HEK293 (cell line): ENCODE measurements around the gene KLF16.

ENCODE experiments used
- CTCF ChIA-PET: fragments of 350-600 bp; formaldehyde crosslinking; extraction: SDS; loops from one replicate; lab custom pipeline; 2021; ENCODE audit warnings: antibody characterized with exemption; lab: Yijun Ruan, JAX
- POLR2A ChIA-PET: fragments of 300-600 bp; formaldehyde crosslinking; extraction: SDS; loops from one replicate; lab custom pipeline; 2020; ENCODE audit warnings: antibody characterized with exemption, inconsistent platforms; lab: Yijun Ruan, JAX
- H3K27ac ChIP-seq: fragments of 200-500 bp; sonication (Bioruptor generic); 2 replicates; pipeline ENCODE4 v1.5.1; 2014; ENCODE audit warnings: low read depth, low read length, control low read depth, inconsistent platforms; ENCODE audit errors: extremely low read depth
- H3K36me3 ChIP-seq, 2 experiments: fragments of 200-500 bp in 1 of 2; sonication (Bioruptor generic) in 1 of 2; 1 replicate in 1 of 2; 2 replicates in 1 of 2; pipeline ENCODE4 v1.5.1; 2014 to 2017; ENCODE audit warnings: inconsistent platforms in 2 of 2, low read length in 2 of 2; ENCODE audit not compliant: control insufficient read depth in 2 of 2, insufficient read depth in 1 of 2
- H3K4me1 ChIP-seq: fragments of 200-500 bp; sonication (Bioruptor generic); 2 replicates; pipeline ENCODE4 v1.5.1; 2014; ENCODE audit warnings: mild to moderate bottlenecking, low read length, inconsistent platforms; ENCODE audit not compliant: control insufficient read depth, insufficient read depth
- H3K4me3 ChIP-seq: 2 replicates; pipeline ENCODE4 v1.5.1; 2011; ENCODE audit warnings: low read depth, mild to moderate bottlenecking, control low read depth, low read length, moderate library complexity
- H3K9me3 ChIP-seq: fragments of 200-500 bp; sonication (Bioruptor generic); 2 replicates; pipeline ENCODE4 v1.5.1; 2014; ENCODE audit warnings: low read depth, low read length, inconsistent platforms; ENCODE audit not compliant: control insufficient read depth, insufficient read depth
- KLF1 ChIP-seq: fragments of 450-650 bp; formaldehyde crosslinking; IDR thresholded peaks from 2 replicates; pipeline ENCODE4 v1.5.1; 2016; ENCODE audit warnings: missing biosample characterization, missing genetic modification characterization
- KLF8 ChIP-seq: fragments of 450-650 bp; formaldehyde crosslinking; IDR thresholded peaks from 2 replicates; pipeline ENCODE4 v1.5.1; 2016; ENCODE audit warnings: missing biosample characterization, missing genetic modification characterization
- ZBTB7A ChIP-seq: fragments of 450-650 bp; formaldehyde crosslinking; IDR thresholded peaks from 2 replicates; pipeline ENCODE4 v1.5.1; 2016; ENCODE audit warnings: low read depth, missing biosample characterization, missing genetic modification characterization
- ZBTB8A ChIP-seq: fragments of 450-650 bp; formaldehyde crosslinking; IDR thresholded peaks from 2 replicates; pipeline ENCODE4 v1.5.1; 2016; ENCODE audit warnings: missing biosample characterization, missing genetic modification characterization
- ZFP41 ChIP-seq: fragments of 450-650 bp; formaldehyde crosslinking; IDR thresholded peaks from 2 replicates; pipeline ENCODE4 v1.5.1; 2016; ENCODE audit warnings: missing biosample characterization, missing genetic modification characterization, borderline replicate concordance
- ZNF133 ChIP-seq: fragments of 450-650 bp; formaldehyde crosslinking; IDR thresholded peaks from 2 replicates; pipeline ENCODE4 v1.5.1; 2016; ENCODE audit warnings: missing biosample characterization, missing genetic modification characterization
- ZNF24 ChIP-seq: fragments of 450-650 bp; formaldehyde crosslinking; IDR thresholded peaks from 2 replicates; pipeline ENCODE4 v1.5.1; 2016; ENCODE audit warnings: missing biosample characterization, missing genetic modification characterization
- ZNF311 ChIP-seq: fragments of 450-650 bp; formaldehyde crosslinking; IDR thresholded peaks from 2 replicates; pipeline ENCODE4 v1.5.1; 2017; ENCODE audit warnings: missing biosample characterization, missing genetic modification characterization, borderline replicate concordance
- ZNF548 ChIP-seq: fragments of 450-650 bp; formaldehyde crosslinking; IDR thresholded peaks from 2 replicates; pipeline ENCODE4 v1.5.1; 2016; ENCODE audit warnings: missing biosample characterization, missing genetic modification characterization
- ZNF629 ChIP-seq: fragments of 450-650 bp; formaldehyde crosslinking; IDR thresholded peaks from 2 replicates; pipeline ENCODE4 v1.5.1; 2017; ENCODE audit warnings: missing biosample characterization, missing genetic modification characterization
- TF ChIP-seq, protein P1 (sequence below): fragments of 450-650 bp; formaldehyde crosslinking; IDR thresholded peaks from 2 replicates; pipeline ENCODE4 v1.5.1; 2017; ENCODE audit warnings: missing biosample characterization, missing genetic modification characterization
- TF ChIP-seq, protein P2 (sequence below): fragments of 450-650 bp; formaldehyde crosslinking; IDR thresholded peaks from 2 replicates; pipeline ENCODE4 v1.5.1; 2016; ENCODE audit warnings: missing biosample characterization, missing genetic modification characterization
- TF ChIP-seq, protein P3 (sequence below): fragments of 450-650 bp; formaldehyde crosslinking; IDR thresholded peaks from 2 replicates; pipeline ENCODE4 v1.5.1; 2016; ENCODE audit warnings: missing biosample characterization, missing genetic modification characterization
- TF ChIP-seq, protein P4 (sequence below): fragments of 450-650 bp; formaldehyde crosslinking; IDR thresholded peaks from 2 replicates; pipeline ENCODE4 v1.5.1; 2017; ENCODE audit warnings: missing biosample characterization, missing genetic modification characterization
- TF ChIP-seq, protein P5 (sequence below): fragments of 450-650 bp; formaldehyde crosslinking; IDR thresholded peaks from 2 replicates; pipeline ENCODE4 v1.5.1; 2016; ENCODE audit warnings: missing biosample characterization, missing genetic modification characterization
- TF ChIP-seq, protein P6 (sequence below): fragments of 450-650 bp; formaldehyde crosslinking; IDR thresholded peaks from 2 replicates; pipeline ENCODE4 v1.5.1; 2016; ENCODE audit warnings: missing biosample characterization, missing genetic modification characterization

Gene KLF16

DNA sequence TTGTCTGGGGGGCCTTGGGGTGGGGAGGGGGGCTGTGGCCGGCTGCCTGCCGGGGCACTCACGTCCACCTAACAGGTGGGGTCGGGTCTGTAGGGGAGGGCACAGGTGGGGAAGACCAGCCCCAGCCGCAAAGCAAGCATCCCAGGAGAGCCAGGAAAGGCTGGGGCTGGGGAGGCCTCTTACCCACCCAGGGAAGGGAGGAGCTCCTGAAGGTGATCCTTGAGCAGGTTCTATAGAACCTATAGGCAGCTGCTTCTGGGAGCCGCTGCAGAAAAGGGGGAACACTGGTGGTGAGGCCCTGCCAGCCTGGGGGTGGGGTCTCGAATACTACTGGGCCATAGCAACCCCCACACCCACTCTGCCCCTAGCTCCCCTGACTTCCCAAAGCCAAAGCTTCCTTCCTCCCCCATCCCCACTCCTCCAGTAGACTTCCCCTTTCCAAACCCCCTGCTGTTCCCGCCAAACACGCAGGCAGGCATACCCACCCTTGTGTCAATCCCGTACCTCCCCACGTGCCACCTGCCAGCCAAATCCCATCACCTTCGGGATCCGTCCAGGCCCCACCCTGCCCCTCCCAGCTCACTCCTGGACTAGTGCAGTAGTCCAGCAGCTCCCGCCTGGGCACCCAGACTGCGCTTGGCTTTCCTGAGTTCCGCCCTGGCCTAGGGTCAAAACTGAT is 5.6 kb downstream of the KLF16 start:
- Histone ChIP-seq H3K27ac (no peak overlapping the region), H3K4me1 (peaks cover 24% of the 10 kb centered on the region)
- TF ChIP-seq, protein P1, sequence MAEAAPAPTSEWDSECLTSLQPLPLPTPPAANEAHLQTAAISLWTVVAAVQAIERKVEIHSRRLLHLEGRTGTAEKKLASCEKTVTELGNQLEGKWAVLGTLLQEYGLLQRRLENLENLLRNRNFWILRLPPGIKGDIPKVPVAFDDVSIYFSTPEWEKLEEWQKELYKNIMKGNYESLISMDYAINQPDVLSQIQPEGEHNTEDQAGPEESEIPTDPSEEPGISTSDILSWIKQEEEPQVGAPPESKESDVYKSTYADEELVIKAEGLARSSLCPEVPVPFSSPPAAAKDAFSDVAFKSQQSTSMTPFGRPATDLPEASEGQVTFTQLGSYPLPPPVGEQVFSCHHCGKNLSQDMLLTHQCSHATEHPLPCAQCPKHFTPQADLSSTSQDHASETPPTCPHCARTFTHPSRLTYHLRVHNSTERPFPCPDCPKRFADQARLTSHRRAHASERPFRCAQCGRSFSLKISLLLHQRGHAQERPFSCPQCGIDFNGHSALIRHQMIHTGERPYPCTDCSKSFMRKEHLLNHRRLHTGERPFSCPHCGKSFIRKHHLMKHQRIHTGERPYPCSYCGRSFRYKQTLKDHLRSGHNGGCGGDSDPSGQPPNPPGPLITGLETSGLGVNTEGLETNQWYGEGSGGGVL (tag by site-specific recombination): peak; percentile 41; the same call in 1 of the 2 replicates
- TF ChIP-seq ZNF311 (tag by site-specific recombination) (no peak), ZNF629 (tag by site-specific recombination) (no peak), KLF1 (tag by site-specific recombination) (peak; percentile 70), KLF8 (peak; percentile 42; the same call in 1 of the 2 replicates), ZNF548 (no peak), ZBTB8A (tag by site-specific recombination) (no peak), ZFP41 (no peak), ZNF133 (tag by site-specific recombination) (no peak), ZNF24 (tag by site-specific recombination) (no peak), ZBTB7A (tag by site-specific recombination) (peak; percentile 47; the same call in 1 of the 2 replicates)
- TF ChIP-seq, protein P2, sequence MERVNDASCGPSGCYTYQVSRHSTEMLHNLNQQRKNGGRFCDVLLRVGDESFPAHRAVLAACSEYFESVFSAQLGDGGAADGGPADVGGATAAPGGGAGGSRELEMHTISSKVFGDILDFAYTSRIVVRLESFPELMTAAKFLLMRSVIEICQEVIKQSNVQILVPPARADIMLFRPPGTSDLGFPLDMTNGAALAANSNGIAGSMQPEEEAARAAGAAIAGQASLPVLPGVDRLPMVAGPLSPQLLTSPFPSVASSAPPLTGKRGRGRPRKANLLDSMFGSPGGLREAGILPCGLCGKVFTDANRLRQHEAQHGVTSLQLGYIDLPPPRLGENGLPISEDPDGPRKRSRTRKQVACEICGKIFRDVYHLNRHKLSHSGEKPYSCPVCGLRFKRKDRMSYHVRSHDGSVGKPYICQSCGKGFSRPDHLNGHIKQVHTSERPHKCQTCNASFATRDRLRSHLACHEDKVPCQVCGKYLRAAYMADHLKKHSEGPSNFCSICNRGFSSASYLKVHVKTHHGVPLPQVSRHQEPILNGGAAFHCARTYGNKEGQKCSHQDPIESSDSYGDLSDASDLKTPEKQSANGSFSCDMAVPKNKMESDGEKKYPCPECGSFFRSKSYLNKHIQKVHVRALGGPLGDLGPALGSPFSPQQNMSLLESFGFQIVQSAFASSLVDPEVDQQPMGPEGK (tag by site-specific recombination): peak; percentile 38; the same call in 1 of the 2 replicates
- TF ChIP-seq, protein P3, sequence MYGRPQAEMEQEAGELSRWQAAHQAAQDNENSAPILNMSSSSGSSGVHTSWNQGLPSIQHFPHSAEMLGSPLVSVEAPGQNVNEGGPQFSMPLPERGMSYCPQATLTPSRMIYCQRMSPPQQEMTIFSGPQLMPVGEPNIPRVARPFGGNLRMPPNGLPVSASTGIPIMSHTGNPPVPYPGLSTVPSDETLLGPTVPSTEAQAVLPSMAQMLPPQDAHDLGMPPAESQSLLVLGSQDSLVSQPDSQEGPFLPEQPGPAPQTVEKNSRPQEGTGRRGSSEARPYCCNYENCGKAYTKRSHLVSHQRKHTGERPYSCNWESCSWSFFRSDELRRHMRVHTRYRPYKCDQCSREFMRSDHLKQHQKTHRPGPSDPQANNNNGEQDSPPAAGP (tag by site-specific recombination): peak; percentile 72
- TF ChIP-seq, protein P4, sequence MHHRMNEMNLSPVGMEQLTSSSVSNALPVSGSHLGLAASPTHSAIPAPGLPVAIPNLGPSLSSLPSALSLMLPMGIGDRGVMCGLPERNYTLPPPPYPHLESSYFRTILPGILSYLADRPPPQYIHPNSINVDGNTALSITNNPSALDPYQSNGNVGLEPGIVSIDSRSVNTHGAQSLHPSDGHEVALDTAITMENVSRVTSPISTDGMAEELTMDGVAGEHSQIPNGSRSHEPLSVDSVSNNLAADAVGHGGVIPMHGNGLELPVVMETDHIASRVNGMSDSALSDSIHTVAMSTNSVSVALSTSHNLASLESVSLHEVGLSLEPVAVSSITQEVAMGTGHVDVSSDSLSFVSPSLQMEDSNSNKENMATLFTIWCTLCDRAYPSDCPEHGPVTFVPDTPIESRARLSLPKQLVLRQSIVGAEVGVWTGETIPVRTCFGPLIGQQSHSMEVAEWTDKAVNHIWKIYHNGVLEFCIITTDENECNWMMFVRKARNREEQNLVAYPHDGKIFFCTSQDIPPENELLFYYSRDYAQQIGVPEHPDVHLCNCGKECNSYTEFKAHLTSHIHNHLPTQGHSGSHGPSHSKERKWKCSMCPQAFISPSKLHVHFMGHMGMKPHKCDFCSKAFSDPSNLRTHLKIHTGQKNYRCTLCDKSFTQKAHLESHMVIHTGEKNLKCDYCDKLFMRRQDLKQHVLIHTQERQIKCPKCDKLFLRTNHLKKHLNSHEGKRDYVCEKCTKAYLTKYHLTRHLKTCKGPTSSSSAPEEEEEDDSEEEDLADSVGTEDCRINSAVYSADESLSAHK (tag by site-specific recombination): no peak
- TF ChIP-seq, protein P5, sequence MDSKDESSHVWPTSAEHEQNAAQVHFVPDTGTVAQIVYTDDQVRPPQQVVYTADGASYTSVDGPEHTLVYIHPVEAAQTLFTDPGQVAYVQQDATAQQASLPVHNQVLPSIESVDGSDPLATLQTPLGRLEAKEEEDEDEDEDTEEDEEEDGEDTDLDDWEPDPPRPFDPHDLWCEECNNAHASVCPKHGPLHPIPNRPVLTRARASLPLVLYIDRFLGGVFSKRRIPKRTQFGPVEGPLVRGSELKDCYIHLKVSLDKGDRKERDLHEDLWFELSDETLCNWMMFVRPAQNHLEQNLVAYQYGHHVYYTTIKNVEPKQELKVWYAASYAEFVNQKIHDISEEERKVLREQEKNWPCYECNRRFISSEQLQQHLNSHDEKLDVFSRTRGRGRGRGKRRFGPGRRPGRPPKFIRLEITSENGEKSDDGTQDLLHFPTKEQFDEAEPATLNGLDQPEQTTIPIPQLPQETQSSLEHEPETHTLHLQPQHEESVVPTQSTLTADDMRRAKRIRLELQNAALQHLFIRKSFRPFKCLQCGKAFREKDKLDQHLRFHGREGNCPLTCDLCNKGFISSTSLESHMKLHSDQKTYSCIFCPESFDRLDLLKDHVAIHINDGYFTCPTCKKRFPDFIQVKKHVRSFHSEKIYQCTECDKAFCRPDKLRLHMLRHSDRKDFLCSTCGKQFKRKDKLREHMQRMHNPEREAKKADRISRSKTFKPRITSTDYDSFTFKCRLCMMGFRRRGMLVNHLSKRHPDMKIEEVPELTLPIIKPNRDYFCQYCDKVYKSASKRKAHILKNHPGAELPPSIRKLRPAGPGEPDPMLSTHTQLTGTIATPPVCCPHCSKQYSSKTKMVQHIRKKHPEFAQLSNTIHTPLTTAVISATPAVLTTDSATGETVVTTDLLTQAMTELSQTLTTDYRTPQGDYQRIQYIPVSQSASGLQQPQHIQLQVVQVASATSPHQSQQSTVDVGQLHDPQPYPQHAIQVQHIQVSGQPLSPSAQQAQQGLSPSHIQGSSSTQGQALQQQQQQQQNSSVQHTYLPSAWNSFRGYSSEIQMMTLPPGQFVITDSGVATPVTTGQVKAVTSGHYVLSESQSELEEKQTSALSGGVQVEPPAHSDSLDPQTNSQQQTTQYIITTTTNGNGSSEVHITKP (tag by site-specific recombination): peak; percentile 49; the same call in 1 of the 2 replicates
- TF ChIP-seq, protein P6, sequence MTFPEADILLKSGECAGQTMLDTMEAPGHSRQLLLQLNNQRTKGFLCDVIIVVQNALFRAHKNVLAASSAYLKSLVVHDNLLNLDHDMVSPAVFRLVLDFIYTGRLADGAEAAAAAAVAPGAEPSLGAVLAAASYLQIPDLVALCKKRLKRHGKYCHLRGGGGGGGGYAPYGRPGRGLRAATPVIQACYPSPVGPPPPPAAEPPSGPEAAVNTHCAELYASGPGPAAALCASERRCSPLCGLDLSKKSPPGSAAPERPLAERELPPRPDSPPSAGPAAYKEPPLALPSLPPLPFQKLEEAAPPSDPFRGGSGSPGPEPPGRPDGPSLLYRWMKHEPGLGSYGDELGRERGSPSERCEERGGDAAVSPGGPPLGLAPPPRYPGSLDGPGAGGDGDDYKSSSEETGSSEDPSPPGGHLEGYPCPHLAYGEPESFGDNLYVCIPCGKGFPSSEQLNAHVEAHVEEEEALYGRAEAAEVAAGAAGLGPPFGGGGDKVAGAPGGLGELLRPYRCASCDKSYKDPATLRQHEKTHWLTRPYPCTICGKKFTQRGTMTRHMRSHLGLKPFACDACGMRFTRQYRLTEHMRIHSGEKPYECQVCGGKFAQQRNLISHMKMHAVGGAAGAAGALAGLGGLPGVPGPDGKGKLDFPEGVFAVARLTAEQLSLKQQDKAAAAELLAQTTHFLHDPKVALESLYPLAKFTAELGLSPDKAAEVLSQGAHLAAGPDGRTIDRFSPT (tag by site-specific recombination): peak; percentile 85

More for the DNA sequence above, 5.6 kb downstream of the KLF16 start:
- H3K9me3 ChIP-seq: no peaks in the 10 kb centered on the region
- ChIA-PET POLR2A (interaction anchor here (0.5 to 1.7 kb wide), 5 partner anchors 9 to 1644 kb away, joined by 3 to 7 read pairs (median 4); partner anchors contain the start of gene MBD3), CTCF (interaction anchor here (0.7 to 1.9 kb wide), 4 partner anchors 9 to 97 kb away, joined by 3 to 15 read pairs (median 4); partner anchors contain the start of gene REXO1)
- no peaks in the 10 kb centered on the region for H3K36me3 ChIP-seq
- H3K4me3 ChIP-seq: no peak overlapping the region
